Epithelial cell of proximal tubule (primary cell): ENCODE data around the gene AIG1. TPM values are rescaled to one million over a fixed set of nuclear protein-coding genes. Genes with fewer than 3 reads are reported as not detected.
"Not testable (repeated sequence)": the region's sequence is repeated elsewhere in the genome, so short reads cannot be mapped to it uniquely, and the experiment has no call there.

Experiments used
- DNase-seq: peaks from one replicate; pipeline ENCODE4 v3.0.0-alpha.2; 2011; ENCODE audit warnings: low read depth
- H3K4me3 ChIP-seq: 2 replicates; pipeline ENCODE4 v1.5.1; 2011; ENCODE audit warnings: low read depth, mild to moderate bottlenecking, low read length
- total RNA-seq: library from RNA; depleted of rRNA; stranded (reverse); fragments of >200 nt; gene quantifications from 2 replicates; pipeline ENCODE4 v1.2.3, GENCODE V29; 2015
- TF ChIP-seq, protein P1 (sequence below): conservative IDR thresholded peaks from 2 replicates; pipeline ENCODE4 v1.5.1; 2012; ENCODE audit warnings: low read depth, mild to moderate bottlenecking, low read length

AIG1 gene
- total RNA-seq, 1 donor from 2014 or later = 40.8 TPM

- TF ChIP-seq, protein P1, sequence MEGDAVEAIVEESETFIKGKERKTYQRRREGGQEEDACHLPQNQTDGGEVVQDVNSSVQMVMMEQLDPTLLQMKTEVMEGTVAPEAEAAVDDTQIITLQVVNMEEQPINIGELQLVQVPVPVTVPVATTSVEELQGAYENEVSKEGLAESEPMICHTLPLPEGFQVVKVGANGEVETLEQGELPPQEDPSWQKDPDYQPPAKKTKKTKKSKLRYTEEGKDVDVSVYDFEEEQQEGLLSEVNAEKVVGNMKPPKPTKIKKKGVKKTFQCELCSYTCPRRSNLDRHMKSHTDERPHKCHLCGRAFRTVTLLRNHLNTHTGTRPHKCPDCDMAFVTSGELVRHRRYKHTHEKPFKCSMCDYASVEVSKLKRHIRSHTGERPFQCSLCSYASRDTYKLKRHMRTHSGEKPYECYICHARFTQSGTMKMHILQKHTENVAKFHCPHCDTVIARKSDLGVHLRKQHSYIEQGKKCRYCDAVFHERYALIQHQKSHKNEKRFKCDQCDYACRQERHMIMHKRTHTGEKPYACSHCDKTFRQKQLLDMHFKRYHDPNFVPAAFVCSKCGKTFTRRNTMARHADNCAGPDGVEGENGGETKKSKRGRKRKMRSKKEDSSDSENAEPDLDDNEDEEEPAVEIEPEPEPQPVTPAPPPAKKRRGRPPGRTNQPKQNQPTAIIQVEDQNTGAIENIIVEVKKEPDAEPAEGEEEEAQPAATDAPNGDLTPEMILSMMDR = no peak
- no peak overlapping the region for H3K4me3 ChIP-seq
- no peak for DNase-seq
Measured at GRCh38 chr6:143040018-143040417, 20.7 kb upstream of the AIG1 start.

- not testable (repeated sequence) for DNase-seq, H3K4me3 ChIP-seq
Measured at GRCh38 chr6:143044345-143044744, 16.3 kb upstream of the AIG1 start.

- DNase-seq = no peak
- TF ChIP-seq, protein P1 = no peak
- no peak overlapping the region for H3K4me3 ChIP-seq
Measured at GRCh38 chr6:143049611-143050010, 11.1 kb upstream of the AIG1 start.

GRCh38 chr6:143050509-143050908 lies 10.2 kb upstream of the AIG1 start:
- DNase-seq = no peak
- no peak overlapping the region for H3K4me3 ChIP-seq

GRCh38 chr6:143052282-143052681 lies 8.4 kb upstream of the AIG1 start:
- no peak for DNase-seq
- TF ChIP-seq, protein P1 = no peak
- H3K4me3 ChIP-seq = no peak overlapping the region

More at GRCh38 chr6:143050509-143050908, 10.2 kb upstream of the AIG1 start:
- TF ChIP-seq, protein P1 = no peak

GRCh38 chr6:143053856-143054255 lies 6.8 kb upstream of the AIG1 start:
- H3K4me3 ChIP-seq = no peak overlapping the region
- DNase-seq = no peak
- TF ChIP-seq, protein P1 = no peak

GRCh38 chr6:143054329-143054728 lies 6.4 kb upstream of the AIG1 start:
- TF ChIP-seq, protein P1 = no peak
- no peak overlapping the region for H3K4me3 ChIP-seq
- no peak for DNase-seq
